Memory B cell (primary cell): ENCODE results near the gene AK1.

ENCODE experiments used
- ATAC-seq: fragments of 150-1000 bp; cut with Tn5 transposase; 2 replicates; pipeline ENCODE4 v1.10.0; 2021; ENCODE audit warnings: low read depth, mild to moderate bottlenecking, moderate library complexity
- DNase-seq, 2 donors: peaks; one replicate each; pipeline ENCODE4 v3.0.0; 2022; ENCODE audit warnings: low spot score in 2 of 2
- H3K27ac Mint-ChIP-seq: one replicate; pipeline ENCODE4 v1.8.0; 2022; ENCODE audit warnings: mild to moderate bottlenecking, moderate library complexity, mixed read lengths
- H3K27me3 Mint-ChIP-seq: one replicate; pipeline ENCODE4 v1.8.0; 2022; ENCODE audit warnings: mixed read lengths
- H3K36me3 Mint-ChIP-seq: one replicate; pipeline ENCODE4 v1.8.0; 2022; ENCODE audit warnings: mild to moderate bottlenecking, mixed read lengths
- H3K4me1 Mint-ChIP-seq: one replicate; pipeline ENCODE4 v1.8.0; 2022; ENCODE audit warnings: mixed read lengths
- H3K4me3 Mint-ChIP-seq: one replicate; pipeline ENCODE4 v1.8.0; 2022; ENCODE audit warnings: mild to moderate bottlenecking, moderate library complexity, mixed read lengths
- H3K9me3 Mint-ChIP-seq: one replicate; pipeline ENCODE4 v1.8.0; 2022; ENCODE audit warnings: mixed read lengths

AK1 gene

DNA sequence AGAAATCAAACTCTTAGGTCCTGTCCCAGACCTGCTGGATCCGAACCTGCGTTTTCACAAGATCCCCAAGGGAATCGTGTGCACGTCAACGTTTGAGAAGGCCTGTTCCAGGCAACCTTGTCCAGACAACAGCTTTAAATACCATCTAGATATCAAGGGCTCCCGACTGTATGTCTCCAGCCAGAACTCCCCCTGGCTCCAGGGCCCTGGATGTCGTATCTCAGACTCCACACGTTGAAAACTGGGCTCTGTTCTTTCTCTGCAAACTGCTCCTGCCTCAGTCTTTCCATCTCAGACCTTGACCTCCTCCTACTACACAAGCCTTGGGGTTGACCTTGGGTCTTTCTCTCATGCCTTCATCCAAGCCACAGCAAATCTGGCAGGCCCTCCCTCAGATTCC is 17.2 kb downstream of the AK1 start:
- DNase-seq = no peak
- Mint-ChIP-seq H3K27ac (peak overlapping the region; percentile 97), H3K4me3 (no peak overlapping the region)

DNA sequence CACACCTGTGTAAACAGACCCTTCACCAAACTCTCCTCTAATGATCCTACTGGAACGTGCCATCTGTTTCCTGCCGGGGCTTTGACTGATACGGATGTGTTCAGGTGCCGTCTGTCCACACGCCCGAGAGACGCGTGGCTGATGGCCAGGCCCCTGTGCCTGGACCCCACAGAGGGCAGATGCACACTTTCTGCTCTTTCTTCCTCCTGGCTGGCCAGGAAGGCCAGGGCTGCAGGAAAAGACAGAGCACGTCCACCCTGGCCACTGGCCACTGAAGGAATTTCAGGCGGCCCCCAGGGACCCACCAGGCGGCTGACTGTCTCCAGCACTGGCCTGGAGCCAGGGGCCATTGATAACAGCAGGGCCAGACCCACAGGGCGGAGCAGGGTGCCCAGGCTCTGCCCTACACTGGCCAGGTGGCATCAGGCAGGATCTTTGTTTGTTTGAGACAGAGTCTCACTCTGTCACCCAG is 19.4 kb downstream of the AK1 start:
- no peak overlapping the region for H3K4me3 Mint-ChIP-seq
- no peaks in the 10 kb centered on the region for H3K36me3 Mint-ChIP-seq
- no peaks in the 10 kb centered on the region for H3K9me3 Mint-ChIP-seq
- no peak overlapping the region for H3K27ac Mint-ChIP-seq
- peaks cover 28% of the 10 kb centered on the region for H3K4me1 Mint-ChIP-seq
- no peaks in the 10 kb centered on the region for H3K27me3 Mint-ChIP-seq
- ATAC-seq (no peak), DNase-seq (no peak)

More for the DNA sequence above, 17.2 kb downstream of the AK1 start:
- ATAC-seq = no peak
- H3K36me3 Mint-ChIP-seq = no peaks in the 10 kb centered on the region
- H3K4me1 Mint-ChIP-seq = peaks cover 31% of the 10 kb centered on the region
- H3K27me3 Mint-ChIP-seq = no peaks in the 10 kb centered on the region
- H3K9me3 Mint-ChIP-seq = no peaks in the 10 kb centered on the region

GRCh38 chr9:127857278-127857677 is 20.2 kb downstream of the AK1 start:
- Mint-ChIP-seq H3K9me3 (no peaks in the 10 kb centered on the region), H3K4me3 (no peak overlapping the region), H3K27me3 (no peaks in the 10 kb centered on the region), H3K4me1 (peaks cover 21% of the 10 kb centered on the region), H3K36me3 (no peaks in the 10 kb centered on the region), H3K27ac (no peak overlapping the region)
- DNase-seq = no peak
- ATAC-seq = no peak

DNA sequence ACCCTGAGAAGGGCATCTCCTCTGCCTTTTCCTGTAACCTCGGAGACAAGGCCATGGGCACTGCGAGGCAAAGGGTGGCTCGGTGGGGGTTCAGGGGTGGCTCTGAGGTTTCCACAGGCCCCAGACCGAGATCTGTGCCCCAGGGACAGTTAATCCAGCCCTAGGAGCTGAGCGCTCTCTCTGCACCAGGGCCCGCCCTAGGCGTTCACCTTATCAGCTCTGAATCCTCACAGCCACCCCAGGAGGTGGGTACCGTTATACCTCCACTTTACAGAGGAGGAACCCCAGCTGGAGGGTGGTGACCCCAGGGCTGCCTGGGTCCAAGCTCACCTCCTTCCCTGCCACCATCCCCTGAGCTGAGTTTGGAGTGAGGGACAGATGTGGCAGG is 20.8 kb downstream of the AK1 start:
- H3K27ac Mint-ChIP-seq = no peak overlapping the region
- ATAC-seq = no peak
- no peaks in the 10 kb centered on the region for H3K9me3 Mint-ChIP-seq
- no peak overlapping the region for H3K4me3 Mint-ChIP-seq
- H3K36me3 Mint-ChIP-seq = no peaks in the 10 kb centered on the region
- H3K4me1 Mint-ChIP-seq = peaks cover 18% of the 10 kb centered on the region
- DNase-seq = no peak
- H3K27me3 Mint-ChIP-seq = no peaks in the 10 kb centered on the region

DNA sequence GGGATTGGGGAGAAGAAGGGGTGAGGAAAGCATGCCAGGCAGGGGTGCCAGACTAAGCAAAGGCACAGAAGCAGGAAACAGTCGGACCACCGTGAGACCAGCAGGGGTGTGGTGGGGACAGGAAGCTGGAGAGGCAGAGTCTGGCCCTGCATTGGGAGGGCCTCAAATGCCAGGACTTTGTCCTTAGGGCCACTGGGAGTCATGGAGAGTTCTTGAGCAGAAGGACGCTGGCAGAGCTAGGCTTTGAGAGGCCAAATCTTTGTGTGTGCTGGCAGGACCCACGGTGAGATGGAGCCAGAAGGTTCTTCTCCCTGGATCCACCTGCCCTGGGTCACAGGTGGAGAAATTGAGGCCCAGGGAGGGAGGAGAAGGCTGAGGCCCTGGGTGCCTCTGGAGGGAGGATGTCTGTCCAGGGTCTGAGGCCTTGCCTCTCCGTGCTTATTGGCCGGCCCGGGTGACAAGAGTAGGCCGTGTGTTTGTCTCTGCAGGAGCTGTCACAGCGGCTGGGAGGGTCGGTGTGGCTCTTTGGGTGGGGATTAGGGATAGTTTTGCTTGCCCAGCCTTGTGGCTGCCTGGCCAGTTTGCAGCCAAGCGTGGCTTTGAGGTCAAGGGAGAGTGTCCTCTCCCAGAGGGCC is 21.3 kb downstream of the AK1 start:
- Mint-ChIP-seq H3K4me1 (peaks cover 15% of the 10 kb centered on the region), H3K36me3 (no peaks in the 10 kb centered on the region), H3K9me3 (no peaks in the 10 kb centered on the region), H3K27me3 (no peaks in the 10 kb centered on the region), H3K27ac (no peak overlapping the region), H3K4me3 (no peak overlapping the region)
- ATAC-seq (no peak), DNase-seq (no peak)

DNA sequence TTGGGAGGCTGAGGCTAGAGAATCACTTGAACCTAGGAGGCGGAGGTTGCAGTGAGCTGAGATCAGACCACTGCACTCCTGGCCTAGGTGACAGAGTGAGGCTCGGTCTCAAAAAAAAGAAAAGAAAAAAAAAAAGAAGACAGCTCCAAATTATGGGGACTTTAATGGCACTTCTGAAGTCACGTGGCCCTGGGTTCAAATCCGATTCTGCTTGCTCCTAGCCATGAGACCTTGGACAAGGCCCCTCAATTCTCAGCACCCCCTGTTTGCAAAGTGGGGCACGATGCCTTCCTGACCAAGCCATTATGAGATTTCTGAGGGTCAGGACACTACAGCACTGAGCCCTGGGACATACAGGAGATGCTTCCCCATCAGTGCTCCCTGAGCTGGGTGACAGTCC is 22.0 kb downstream of the AK1 start:
- no peak overlapping the region for H3K4me3 Mint-ChIP-seq
- no peaks in the 10 kb centered on the region for H3K36me3 Mint-ChIP-seq
- no peaks in the 10 kb centered on the region for H3K9me3 Mint-ChIP-seq
- DNase-seq (no peak), ATAC-seq (no peak)
- H3K27me3 Mint-ChIP-seq = no peaks in the 10 kb centered on the region
- no peak overlapping the region for H3K27ac Mint-ChIP-seq
- H3K4me1 Mint-ChIP-seq = peaks cover 10% of the 10 kb centered on the region

DNA sequence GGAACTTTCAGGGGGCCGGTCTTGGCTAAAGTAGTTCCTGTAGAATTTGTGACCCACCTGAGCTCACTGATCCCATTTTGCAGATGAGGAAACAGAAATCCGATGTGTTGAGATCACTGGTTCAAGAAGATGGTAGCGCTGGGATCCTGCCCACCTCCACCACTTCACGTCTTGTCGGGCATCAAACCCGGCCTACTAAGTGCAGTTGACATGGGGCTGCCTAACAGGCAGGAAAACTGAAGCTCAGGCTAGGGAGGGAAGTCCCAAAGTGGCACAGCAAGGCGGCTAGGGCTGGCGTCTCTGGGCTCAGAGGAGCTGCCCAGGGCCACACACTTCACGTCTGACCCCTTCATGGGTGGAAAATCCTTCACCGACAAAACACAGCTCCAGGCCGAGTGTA is 22.5 kb downstream of the AK1 start:
- Mint-ChIP-seq H3K4me1 (peaks cover 7% of the 10 kb centered on the region), H3K9me3 (no peaks in the 10 kb centered on the region), H3K4me3 (no peak overlapping the region), H3K36me3 (no peaks in the 10 kb centered on the region), H3K27ac (no peak overlapping the region), H3K27me3 (no peaks in the 10 kb centered on the region)
- DNase-seq (no peak), ATAC-seq (no peak)

GRCh38 chr9:127854184-127854806 is 23.2 kb downstream of the AK1 start, which contains the start of gene ENG:
TSS of gene ENG (minus strand) at chr9:127854658. CDS start at chr9:127854355, 303 bp downstream.
- Mint-ChIP-seq H3K4me1 (peaks cover 7% of the 10 kb centered on the region), H3K27me3 (no peaks in the 10 kb centered on the region), H3K36me3 (peaks cover 2% of the 10 kb centered on the region), H3K9me3 (peaks cover 2% of the 10 kb centered on the region), H3K4me3 (peak within 1 kb of the TSS; percentile 86), H3K27ac (peak within 1 kb of the TSS; percentile 77)
- ATAC-seq (no peak), DNase-seq (no peak)

DNA sequence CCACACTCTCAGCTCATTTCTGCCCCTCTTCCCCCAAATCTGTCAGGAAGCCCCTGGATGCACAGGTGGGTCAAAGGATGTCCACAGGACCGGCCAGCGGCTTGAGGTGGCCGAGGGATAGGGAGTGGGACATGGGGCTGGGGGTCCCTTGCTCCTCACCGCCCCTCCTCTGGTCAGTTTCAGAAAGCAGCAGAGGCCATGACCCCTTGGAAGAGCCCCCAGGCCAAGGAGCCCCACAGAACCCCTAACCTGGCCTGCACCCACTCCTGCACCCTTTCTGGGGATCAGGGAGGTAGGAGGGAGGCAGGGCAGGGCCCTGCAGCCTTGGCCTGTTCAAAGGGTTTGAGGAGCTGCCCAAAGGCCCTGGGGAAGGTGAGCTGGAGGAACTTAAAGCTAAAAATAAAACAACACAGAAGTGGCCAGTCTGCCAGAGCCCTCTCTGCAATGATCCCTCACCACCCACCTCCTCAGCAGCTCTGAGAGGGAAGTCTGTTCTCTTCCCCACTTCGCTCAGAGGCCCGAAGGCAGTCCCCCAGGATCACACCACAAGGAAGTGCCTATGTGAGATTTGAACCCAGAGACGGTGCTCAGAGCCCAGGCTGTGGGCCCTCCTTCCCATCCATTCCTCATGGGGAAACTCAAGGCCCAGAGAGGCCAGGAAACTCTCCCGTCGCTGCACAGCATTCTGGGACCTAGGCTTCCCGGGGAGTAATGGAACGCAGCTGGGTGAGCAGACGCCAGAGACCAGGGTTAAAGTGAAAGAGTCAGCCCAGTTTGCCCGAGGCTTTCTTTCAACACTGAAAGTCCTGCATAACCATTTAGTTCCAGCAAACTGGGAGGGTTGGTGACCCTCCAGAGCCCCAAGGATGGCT is 23.9 kb downstream of the AK1 start:
- DNase-seq = no peak
- peaks cover 9% of the 10 kb centered on the region for H3K36me3 Mint-ChIP-seq
- H3K4me3 Mint-ChIP-seq = peak overlapping the region; percentile 86
- peaks cover 5% of the 10 kb centered on the region for H3K4me1 Mint-ChIP-seq
- ATAC-seq = no peak
- peaks cover 9% of the 10 kb centered on the region for H3K9me3 Mint-ChIP-seq
- H3K27ac Mint-ChIP-seq = peak overlapping the region; percentile 77
- H3K27me3 Mint-ChIP-seq = no peaks in the 10 kb centered on the region

DNA sequence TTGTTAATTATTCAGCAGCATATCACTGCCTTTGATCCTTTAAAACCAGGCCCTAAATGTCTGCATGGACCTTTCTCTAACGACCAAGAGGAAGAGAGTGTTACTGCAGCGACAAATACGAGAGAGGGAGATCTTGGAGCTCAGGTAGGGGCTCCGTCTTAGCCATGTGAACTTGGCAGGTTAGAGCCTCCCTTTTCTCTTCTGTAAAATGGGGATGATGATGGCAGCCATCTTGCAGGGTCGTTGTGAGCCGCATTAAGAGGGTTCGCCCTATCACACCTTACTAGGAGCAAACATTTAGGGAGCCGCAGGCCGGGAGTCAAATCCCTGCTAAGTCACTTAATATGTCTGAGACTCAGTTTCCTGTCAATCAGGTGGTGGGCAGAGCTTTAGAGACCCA is 24.6 kb downstream of the AK1 start:
- peaks cover 10% of the 10 kb centered on the region for H3K9me3 Mint-ChIP-seq
- H3K4me3 Mint-ChIP-seq = peak overlapping the region; percentile 15
- no peak for DNase-seq
- H3K27me3 Mint-ChIP-seq = no peaks in the 10 kb centered on the region
- H3K36me3 Mint-ChIP-seq = peaks cover 9% of the 10 kb centered on the region
- ATAC-seq = no peak
- H3K27ac Mint-ChIP-seq = no peak overlapping the region
- peaks cover 3% of the 10 kb centered on the region for H3K4me1 Mint-ChIP-seq

DNA sequence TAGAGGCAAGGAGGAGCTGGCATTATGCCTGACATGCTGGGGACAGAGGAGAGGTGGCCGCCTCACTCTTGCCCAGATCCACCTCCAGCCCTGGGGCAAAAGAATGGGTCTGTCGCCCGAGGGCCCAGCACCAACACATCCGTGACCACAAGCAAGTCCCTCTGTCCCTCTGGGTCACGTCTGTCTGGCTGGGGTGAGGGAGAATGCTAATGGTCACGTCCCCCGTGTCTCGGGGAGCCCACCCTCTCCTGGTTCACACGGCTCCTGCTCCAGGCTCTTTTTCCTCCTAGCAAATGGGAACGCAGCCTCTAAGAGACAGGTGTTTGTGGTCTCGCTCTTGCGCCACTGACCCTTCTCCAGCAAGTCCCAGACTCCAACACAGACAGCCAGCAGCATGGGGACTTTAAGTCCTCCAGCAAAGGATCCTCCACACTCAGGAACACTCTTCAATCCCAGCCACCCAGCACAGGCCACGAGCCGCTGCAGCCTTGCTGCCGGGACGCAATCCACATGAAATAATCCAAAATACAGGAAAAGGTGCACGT is 27.1 kb downstream of the AK1 start:
- H3K36me3 Mint-ChIP-seq = peaks cover 9% of the 10 kb centered on the region
- peaks cover 10% of the 10 kb centered on the region for H3K9me3 Mint-ChIP-seq
- H3K4me1 Mint-ChIP-seq = peaks cover 3% of the 10 kb centered on the region
- DNase-seq (no peak), ATAC-seq (no peak)
- H3K27ac Mint-ChIP-seq = no peak overlapping the region
- no peaks in the 10 kb centered on the region for H3K27me3 Mint-ChIP-seq
- no peak overlapping the region for H3K4me3 Mint-ChIP-seq

DNA sequence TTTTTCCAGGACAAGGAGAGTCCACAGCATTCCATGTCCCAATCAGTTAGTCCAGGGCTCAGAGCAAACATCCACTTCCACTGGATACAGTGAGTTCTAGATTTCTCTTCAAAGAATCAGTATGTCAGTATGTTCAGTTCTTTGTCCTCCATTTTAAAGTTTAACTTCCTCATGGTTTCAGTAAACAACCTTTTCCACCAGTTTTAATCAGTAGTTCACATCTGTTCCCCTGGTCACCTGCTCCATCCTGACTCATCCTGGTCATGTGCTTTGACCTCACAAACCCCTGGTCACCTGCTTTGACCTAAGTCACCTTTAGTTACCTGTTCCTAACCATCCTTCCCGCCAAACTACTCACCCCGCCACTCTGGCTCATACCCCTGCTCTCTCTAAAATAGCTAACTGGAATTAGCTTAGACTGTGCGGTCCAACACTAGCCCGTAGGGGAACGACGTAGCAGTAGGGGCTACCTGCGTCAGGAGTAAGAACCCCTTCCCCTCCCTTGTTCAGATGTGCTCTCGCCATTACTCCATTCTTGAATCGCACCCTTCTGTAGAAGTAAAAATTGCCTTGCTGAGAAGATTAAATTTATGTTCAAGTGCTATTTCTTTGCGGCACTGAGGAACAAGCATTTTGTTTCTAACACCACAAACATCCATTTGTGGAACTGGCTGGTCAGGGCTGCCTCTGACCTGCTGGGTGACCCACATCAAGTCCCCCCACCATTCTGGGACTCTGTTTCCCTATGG is 28.5 kb downstream of the AK1 start:
- no peak for ATAC-seq
- Mint-ChIP-seq H3K4me3 (no peak overlapping the region), H3K36me3 (peaks cover 9% of the 10 kb centered on the region), H3K27me3 (no peaks in the 10 kb centered on the region), H3K9me3 (peaks cover 10% of the 10 kb centered on the region), H3K27ac (no peak overlapping the region), H3K4me1 (peaks cover under 1% of the 10 kb centered on the region)
- DNase-seq = no peak

DNA sequence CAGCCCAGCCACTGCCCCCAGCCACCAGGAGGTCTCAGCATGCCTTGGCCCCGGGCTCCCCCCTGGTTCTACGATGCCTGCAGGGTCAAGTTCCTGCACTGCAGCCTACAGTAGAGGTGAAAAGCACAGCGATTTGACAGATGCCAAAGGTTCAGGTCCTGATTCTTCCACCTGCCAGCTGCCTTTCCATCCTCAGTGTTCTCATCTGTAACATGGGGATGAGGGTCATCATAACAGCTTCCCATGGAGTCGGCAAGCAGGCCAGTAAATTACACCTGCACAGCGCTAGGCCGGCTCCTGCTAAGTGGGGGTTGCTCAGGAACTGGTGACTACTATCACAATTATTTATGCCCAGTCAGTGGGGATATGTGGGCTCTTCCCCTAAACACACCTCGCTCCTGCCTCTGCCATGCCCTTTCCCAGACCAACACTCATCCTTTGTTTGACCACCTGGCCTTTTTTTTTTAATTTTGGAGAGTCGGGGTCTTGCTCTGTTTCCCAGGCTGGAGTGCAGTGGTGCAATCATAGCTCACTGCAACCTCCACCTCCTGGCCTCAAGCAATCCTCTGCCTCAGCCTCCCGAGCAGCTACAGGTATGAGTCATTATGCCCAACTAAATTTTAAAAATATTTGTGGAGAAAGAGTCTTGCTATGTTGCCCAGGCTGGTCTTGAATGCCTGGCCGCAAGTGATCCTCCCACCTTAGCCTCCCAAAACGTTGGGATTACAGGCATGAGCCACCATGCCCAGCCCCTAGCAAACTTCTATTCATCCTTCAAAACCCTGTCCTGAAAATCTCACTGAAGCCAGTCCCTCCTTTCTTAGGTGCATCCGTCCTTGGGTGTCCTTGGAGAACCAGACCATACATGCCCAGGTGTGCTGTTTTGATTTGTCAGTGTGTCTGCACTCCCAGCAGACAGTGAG is 29.4 kb downstream of the AK1 start:
- Mint-ChIP-seq H3K27ac (no peak overlapping the region), H3K27me3 (no peaks in the 10 kb centered on the region), H3K4me1 (no peaks in the 10 kb centered on the region), H3K9me3 (peaks cover 10% of the 10 kb centered on the region), H3K4me3 (no peak overlapping the region), H3K36me3 (peaks cover 9% of the 10 kb centered on the region)
- DNase-seq (no peak), ATAC-seq (no peak)
